SK-N-MC (cell line): ENCODE results near the gene SLC9A3.

ENCODE experiments used
- EZH2 ChIP-seq: fragments of 200-600 bp; sonication (generic); IDR thresholded peaks from one replicate; pipeline ENCODE4 v1.6.1; 2017; ENCODE audit warnings: antibody characterized with exemption
- FOXP2 ChIP-seq: optimal IDR thresholded peaks from 2 replicates; pipeline ENCODE3; 2011; ENCODE audit warnings: mild to moderate bottlenecking, moderate library complexity; ENCODE audit not compliant: insufficient read depth; ENCODE audit errors: extremely low read length, control extremely low read depth
- POLR2AphosphoS5 ChIP-seq: IDR thresholded peaks from 2 replicates; pipeline ENCODE4 v1.6.1; 2012; ENCODE audit warnings: mild to moderate bottlenecking, low read depth, low read length, borderline replicate concordance

DNA sequence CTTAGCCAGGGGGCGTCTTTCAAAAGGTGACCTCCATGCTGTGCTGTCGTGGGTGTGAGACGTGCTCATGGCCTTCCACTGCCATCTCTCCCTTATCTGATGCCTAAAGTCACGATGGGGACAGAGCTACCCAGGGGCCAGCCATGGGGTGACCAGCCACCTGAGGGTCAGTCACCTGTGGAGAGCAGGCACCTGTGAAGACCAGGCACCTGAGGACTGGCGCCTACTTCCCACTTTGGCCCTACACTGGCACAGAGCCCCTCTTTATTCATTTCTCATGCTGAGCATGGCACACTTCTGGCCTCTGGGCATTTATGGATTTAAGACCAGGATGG lies 87.6 kb downstream of the SLC9A3 start:
- TF ChIP-seq POLR2AphosphoS5 (no peak), EZH2 (no peak), FOXP2 (no peak)
